RWPE2 (cell line): ENCODE data around the gene CRACR2B.

ENCODE experiments used
- ATAC-seq: fragments of 200-7000 bp; cut with Tn5 transposase; 3 replicates; pipeline ENCODE4 v1.9.1; 2021; ENCODE audit warnings: low read depth
- DNase-seq: peaks from one replicate; pipeline ENCODE4 v3.0.0-alpha.2; 2020; ENCODE audit warnings: low spot score
- H3K27ac ChIP-seq: fragments of 450-650 bp; 2 replicates; pipeline ENCODE4 v1.5.1; 2017; ENCODE audit warnings: mild to moderate bottlenecking; ENCODE audit not compliant: poor library complexity, severe bottlenecking
- H3K27me3 ChIP-seq: fragments of 250-450 bp; sonication (Bioruptor Pico); 2 replicates; pipeline ENCODE4 v1.5.1; 2021; ENCODE audit warnings: mild to moderate bottlenecking, moderate library complexity; ENCODE audit not compliant: insufficient read depth, poor library complexity, severe bottlenecking
- H3K36me3 ChIP-seq: fragments of 250-450 bp; sonication (Bioruptor Pico); 2 replicates; pipeline ENCODE4 v1.5.1; 2020; ENCODE audit warnings: low read depth, mild to moderate bottlenecking, moderate library complexity
- H3K4me1 ChIP-seq: fragments of 250-450 bp; sonication (Bioruptor Pico); 2 replicates; pipeline ENCODE4 v1.5.1; 2021; ENCODE audit warnings: mild to moderate bottlenecking, moderate library complexity; ENCODE audit not compliant: insufficient read depth, poor library complexity, severe bottlenecking
- H3K4me3 ChIP-seq: fragments of 250-450 bp; sonication (Bioruptor Pico); 2 replicates; pipeline ENCODE4 v1.5.1; 2021; ENCODE audit warnings: mild to moderate bottlenecking, moderate library complexity; ENCODE audit not compliant: severe bottlenecking
- H3K9me3 ChIP-seq: fragments of 250-450 bp; sonication (Bioruptor Pico); 2 replicates; pipeline ENCODE4 v1.5.1; 2021; ENCODE audit warnings: mild to moderate bottlenecking, moderate library complexity; ENCODE audit not compliant: severe bottlenecking
- TF ChIP-seq, protein P1 (sequence below): fragments of 450-650 bp; IDR thresholded peaks from one replicate; pipeline ENCODE4 v1.5.1; 2017; ENCODE audit warnings: mild to moderate bottlenecking, moderate library complexity; ENCODE audit not compliant: poor library complexity, severe bottlenecking

CRACR2B gene

DNA sequence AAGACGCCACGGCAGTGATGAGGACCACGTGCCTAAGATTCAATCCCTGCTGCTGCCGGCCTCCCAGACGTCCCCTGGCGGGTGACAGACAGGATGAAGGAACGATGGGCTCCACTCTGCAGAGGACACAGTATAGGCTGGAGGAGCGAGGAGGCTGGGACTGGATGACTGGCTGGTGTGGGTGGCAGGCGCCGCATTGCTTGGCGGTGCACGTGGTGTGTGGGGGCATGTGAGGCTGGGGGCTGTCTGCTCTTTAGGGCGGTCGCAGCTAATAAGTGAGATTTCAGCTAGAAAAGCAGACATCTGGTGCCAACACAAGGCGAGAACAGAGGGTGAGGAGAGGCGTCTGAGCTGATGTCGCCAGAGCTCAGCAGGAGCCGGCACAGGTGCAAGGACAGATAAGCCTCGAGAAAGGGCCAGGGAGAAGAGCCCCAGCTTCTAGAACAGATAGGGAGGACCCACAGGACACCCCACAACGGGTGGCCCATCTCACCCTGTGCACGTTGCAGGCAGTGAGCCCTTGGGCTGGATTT lies 48.1 kb downstream of the CRACR2B start:
- H3K27ac ChIP-seq: no peak overlapping the region
- peaks cover 8% of the 10 kb centered on the region for H3K36me3 ChIP-seq
- TF ChIP-seq, protein P1, sequence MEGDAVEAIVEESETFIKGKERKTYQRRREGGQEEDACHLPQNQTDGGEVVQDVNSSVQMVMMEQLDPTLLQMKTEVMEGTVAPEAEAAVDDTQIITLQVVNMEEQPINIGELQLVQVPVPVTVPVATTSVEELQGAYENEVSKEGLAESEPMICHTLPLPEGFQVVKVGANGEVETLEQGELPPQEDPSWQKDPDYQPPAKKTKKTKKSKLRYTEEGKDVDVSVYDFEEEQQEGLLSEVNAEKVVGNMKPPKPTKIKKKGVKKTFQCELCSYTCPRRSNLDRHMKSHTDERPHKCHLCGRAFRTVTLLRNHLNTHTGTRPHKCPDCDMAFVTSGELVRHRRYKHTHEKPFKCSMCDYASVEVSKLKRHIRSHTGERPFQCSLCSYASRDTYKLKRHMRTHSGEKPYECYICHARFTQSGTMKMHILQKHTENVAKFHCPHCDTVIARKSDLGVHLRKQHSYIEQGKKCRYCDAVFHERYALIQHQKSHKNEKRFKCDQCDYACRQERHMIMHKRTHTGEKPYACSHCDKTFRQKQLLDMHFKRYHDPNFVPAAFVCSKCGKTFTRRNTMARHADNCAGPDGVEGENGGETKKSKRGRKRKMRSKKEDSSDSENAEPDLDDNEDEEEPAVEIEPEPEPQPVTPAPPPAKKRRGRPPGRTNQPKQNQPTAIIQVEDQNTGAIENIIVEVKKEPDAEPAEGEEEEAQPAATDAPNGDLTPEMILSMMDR: no peak

DNA sequence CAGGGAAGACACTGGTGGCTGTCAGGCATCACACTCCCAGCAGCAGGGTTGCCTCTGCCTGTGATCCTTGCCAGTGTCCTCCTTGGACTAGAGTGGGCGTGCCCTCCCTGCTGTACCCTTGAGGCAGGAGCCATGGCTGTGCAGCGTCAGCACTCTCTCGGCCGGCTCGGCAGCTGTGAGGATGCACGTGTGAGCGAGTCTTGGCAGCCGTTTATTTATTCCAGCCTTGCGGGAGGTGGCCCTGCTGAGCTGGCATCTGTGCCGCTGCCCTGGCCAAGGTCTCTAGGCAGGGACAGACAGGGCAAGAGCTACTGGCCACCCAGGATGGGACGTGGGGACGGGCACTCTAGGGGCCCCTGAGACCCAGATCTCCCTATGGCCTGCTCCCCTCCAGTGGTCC lies 48.8 kb downstream of the CRACR2B start:
- TF ChIP-seq, protein P1: no peak
- peaks cover 8% of the 10 kb centered on the region for H3K36me3 ChIP-seq

More for the DNA sequence above, 48.1 kb downstream of the CRACR2B start:
- DNase-seq (no peak), ATAC-seq (no peak)
- H3K27me3 ChIP-seq: no peaks in the 10 kb centered on the region
- no peaks in the 10 kb centered on the region for H3K4me1 ChIP-seq
- no peaks in the 10 kb centered on the region for H3K9me3 ChIP-seq
- H3K4me3 ChIP-seq: no peak overlapping the region

DNA sequence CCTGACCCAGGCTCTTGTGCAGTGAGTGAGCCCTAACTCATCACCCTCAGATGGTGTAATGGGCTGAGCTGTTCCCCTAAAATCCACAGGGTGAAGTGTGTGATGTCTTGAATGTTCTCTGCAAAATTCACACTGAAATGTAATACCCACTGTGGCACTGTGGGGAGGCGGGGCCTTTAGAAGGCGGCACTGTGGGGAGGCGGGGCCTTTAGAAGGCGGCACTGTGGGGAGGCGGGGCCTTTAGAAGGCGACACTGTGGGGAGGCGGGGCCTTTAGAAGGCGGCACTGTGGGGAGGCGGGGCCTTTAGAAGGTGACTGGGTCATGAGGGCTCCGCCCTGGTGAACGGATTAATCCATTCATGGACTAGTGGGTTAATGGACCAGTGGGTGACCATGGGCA lies 49.8 kb downstream of the CRACR2B start:
- Histone ChIP-seq H3K27me3 (no peaks in the 10 kb centered on the region), H3K36me3 (peaks cover 14% of the 10 kb centered on the region), H3K4me3 (no peak overlapping the region), H3K4me1 (no peaks in the 10 kb centered on the region), H3K9me3 (no peaks in the 10 kb centered on the region), H3K27ac (no peak overlapping the region)
- ATAC-seq (peak; percentile 29), DNase-seq (no peak)
- TF ChIP-seq, protein P1: no peak

More for the DNA sequence above, 48.8 kb downstream of the CRACR2B start:
- H3K4me1 ChIP-seq: no peaks in the 10 kb centered on the region
- DNase-seq (no peak), ATAC-seq (peak; percentile 13; the same call in 1 of the 3 replicates)
- no peak overlapping the region for H3K4me3 ChIP-seq
- H3K9me3 ChIP-seq: no peaks in the 10 kb centered on the region
- H3K27me3 ChIP-seq: no peaks in the 10 kb centered on the region
- no peak overlapping the region for H3K27ac ChIP-seq

DNA sequence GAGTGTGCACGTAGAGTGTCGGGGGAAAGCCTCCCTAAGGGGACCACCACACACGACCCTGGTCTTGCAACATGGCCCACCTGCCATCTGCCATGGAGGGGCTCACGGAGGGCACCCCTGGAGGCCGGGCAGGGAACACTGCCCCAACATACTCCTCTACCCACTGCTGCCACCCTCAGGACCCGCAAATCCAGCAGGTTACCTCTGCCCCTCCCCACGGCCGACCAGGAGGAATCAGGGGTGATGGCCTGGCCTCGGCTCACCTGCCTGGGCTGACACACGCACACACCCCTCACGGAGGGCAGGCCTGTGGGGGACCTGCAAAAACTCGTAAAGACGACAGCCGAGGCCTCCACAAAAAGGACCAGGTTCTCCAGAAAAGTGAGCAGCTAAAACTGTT lies 52.7 kb downstream of the CRACR2B start:
- peaks cover 20% of the 10 kb centered on the region for H3K36me3 ChIP-seq
- H3K4me1 ChIP-seq: no peaks in the 10 kb centered on the region
- ATAC-seq (no peak), DNase-seq (no peak)
- no peak overlapping the region for H3K27ac ChIP-seq
- no peaks in the 10 kb centered on the region for H3K27me3 ChIP-seq
- TF ChIP-seq, protein P1: no peak
- no peak overlapping the region for H3K4me3 ChIP-seq
- no peaks in the 10 kb centered on the region for H3K9me3 ChIP-seq
